Cardiac fibroblast (primary cell): ENCODE results near the gene PKP1.

Experiments used
- DNase-seq, 2 donors: peaks; one replicate each; pipeline versions ENCODE4 v3.0.0 to v3.0.0-alpha.2; 2010; ENCODE audit warnings: low read depth in 2 of 2
- H3K4me3 ChIP-seq, 2 donors: replicated peaks in 1 of 2; 1 replicate in 1 of 2; 2 replicates in 1 of 2; pipeline ENCODE4 v1.5.1; 2011; ENCODE audit warnings: low read depth in 2 of 2, low read length in 2 of 2, mild to moderate bottlenecking in 2 of 2, moderate library complexity in 1 of 2
- TF ChIP-seq, protein P1 (sequence below): IDR thresholded peaks from one replicate; pipeline ENCODE4 v1.5.1; 2011; ENCODE audit warnings: low read depth, mild to moderate bottlenecking, low read length, inconsistent platforms

Gene PKP1

GRCh38 chr1:201260648-201261311 is 22.5 kb upstream of the PKP1 start:
- no peak for DNase-seq
- no peak overlapping the region for H3K4me3 ChIP-seq
- TF ChIP-seq, protein P1, sequence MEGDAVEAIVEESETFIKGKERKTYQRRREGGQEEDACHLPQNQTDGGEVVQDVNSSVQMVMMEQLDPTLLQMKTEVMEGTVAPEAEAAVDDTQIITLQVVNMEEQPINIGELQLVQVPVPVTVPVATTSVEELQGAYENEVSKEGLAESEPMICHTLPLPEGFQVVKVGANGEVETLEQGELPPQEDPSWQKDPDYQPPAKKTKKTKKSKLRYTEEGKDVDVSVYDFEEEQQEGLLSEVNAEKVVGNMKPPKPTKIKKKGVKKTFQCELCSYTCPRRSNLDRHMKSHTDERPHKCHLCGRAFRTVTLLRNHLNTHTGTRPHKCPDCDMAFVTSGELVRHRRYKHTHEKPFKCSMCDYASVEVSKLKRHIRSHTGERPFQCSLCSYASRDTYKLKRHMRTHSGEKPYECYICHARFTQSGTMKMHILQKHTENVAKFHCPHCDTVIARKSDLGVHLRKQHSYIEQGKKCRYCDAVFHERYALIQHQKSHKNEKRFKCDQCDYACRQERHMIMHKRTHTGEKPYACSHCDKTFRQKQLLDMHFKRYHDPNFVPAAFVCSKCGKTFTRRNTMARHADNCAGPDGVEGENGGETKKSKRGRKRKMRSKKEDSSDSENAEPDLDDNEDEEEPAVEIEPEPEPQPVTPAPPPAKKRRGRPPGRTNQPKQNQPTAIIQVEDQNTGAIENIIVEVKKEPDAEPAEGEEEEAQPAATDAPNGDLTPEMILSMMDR = no peak

GRCh38 chr1:201261771-201262547 is 21.3 kb upstream of the PKP1 start:
- peak in 1 of 2 donors; percentile 28 for DNase-seq
- no peak overlapping the region for H3K4me3 ChIP-seq
- TF ChIP-seq, protein P1 = no peak

DNA sequence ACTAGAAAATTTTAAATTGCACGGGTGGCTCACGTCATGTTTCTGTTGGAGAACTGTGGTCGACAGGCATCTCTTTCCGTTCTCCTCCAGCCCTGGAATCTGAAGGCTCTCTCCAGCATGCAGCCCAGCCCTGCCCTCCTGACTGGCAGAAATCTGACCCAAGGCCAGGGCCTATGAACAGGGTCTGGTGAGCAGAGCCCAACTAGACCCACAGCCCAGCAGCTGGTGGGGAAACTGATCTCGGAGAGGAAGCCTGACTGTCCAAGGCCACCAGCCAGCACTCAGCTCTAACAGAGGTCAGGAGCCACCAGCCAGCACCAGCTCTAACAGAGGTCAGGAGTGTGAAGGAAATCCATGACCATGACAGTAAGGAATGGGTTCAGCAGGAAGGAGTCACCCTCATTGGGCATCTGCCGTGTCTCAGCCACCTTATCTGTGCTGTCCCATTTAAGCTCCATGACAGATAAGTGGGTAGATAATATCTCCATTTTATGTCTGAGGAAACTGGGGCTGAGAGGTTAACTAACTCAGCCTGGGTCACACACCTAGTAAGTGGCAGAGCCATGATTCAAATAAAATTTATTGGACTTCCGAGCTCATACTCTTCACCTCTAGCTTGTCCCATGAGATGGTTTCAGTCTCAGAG is 20.2 kb upstream of the PKP1 start:
- no peak overlapping the region for H3K4me3 ChIP-seq
- TF ChIP-seq, protein P1 = no peak
- no peak for DNase-seq

DNA sequence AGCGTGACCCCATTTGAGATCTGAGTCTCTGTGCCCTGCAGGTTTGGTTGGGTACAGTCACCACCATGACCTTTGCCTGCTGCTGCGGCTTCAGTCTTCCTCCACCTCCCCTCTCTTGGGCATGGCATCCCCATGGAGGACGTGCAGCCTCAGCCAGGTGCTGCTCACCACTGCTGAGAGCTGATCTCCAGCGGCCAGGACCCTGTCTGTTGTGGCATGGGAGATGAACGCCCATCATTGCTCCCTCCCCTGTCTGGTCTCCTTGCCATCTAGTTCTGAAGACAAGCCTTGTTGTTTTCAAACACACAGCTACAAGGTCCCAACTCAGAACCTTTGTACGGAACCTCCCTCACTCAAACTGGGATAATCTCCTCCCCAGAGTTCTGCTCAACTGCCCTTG is 19.2 kb upstream of the PKP1 start:
- TF ChIP-seq, protein P1 = no peak
- no peak for DNase-seq

DNA sequence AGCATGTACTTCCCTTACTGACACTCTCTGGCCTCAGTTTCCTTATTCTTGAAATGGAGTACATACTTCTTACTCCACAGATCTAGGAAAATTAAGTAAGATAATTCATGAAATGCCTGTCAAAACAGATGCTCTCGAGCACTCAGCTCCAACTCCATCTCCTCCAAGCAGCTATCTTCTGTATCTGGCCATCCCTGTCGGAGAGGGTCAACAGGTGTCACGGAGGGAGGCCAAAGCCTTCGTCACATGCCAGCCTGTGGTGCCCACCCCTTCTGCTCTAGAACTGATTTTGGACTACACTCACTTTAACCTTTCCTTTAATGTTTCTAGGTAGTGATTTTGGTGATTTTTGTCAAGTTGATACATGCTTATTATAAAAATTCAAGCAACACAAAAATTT is 18.8 kb upstream of the PKP1 start:
- H3K4me3 ChIP-seq = no peak overlapping the region
- DNase-seq = no peak
- TF ChIP-seq, protein P1 = no peak

More for the DNA sequence above, 19.2 kb upstream of the PKP1 start:
- no peak overlapping the region for H3K4me3 ChIP-seq

GRCh38 chr1:201265756-201266155 is 17.6 kb upstream of the PKP1 start:
- H3K4me3 ChIP-seq = no peak overlapping the region
- no peak for DNase-seq

More at GRCh38 chr1:201265756-201266155, 17.6 kb upstream of the PKP1 start:
- TF ChIP-seq, protein P1 = no peak
